GOT3 (cell line): ENCODE measurements around the gene C3orf20.

Experiments
- DNase-seq: peaks from one replicate; lab custom pipeline; 2025; ENCODE audit warnings: mixed read lengths; lab: John Stamatoyannopoulos, UW

Gene C3orf20

GRCh38 chr3:14674841-14675240, at the start of gene C3orf20:
C3orf20 (plus strand) TSS chr3:14675141; CDS start chr3:14682714, 7,573 bp downstream.
- no peak for DNase-seq

GRCh38 chr3:14625443-14625842, 49.5 kb upstream of the C3orf20 start:
- no peak for DNase-seq

GRCh38 chr3:14627815-14628214, 47.1 kb upstream of the C3orf20 start:
- DNase-seq, result no peak

GRCh38 chr3:14628406-14628805, 46.5 kb upstream of the C3orf20 start:
- no peak for DNase-seq

- DNase-seq, result no peak
These were observed 44.4 kb upstream of the C3orf20 start for GRCh38 chr3:14630404-14631100.

- DNase-seq, result no peak
These were observed 43.8 kb upstream of the C3orf20 start for GRCh38 chr3:14631101-14631497.

GRCh38 chr3:14631687-14632441, 43.1 kb upstream of the C3orf20 start:
- no peak for DNase-seq

- DNase-seq, result no peak
These were observed 42.5 kb upstream of the C3orf20 start for GRCh38 chr3:14632442-14632930.

GRCh38 chr3:14633417-14633816, 41.5 kb upstream of the C3orf20 start:
- no peak for DNase-seq

GRCh38 chr3:14633819-14634424, 41.0 kb upstream of the C3orf20 start:
- no peak for DNase-seq

GRCh38 chr3:14634763-14635400, 40.1 kb upstream of the C3orf20 start:
- no peak for DNase-seq

GRCh38 chr3:14636496-14637087, 38.3 kb upstream of the C3orf20 start:
- DNase-seq, result no peak

- DNase-seq, result no peak
These were observed 34.8 kb upstream of the C3orf20 start for GRCh38 chr3:14640157-14640562.

GRCh38 chr3:14640734-14641133, 34.2 kb upstream of the C3orf20 start:
- no peak for DNase-seq

- DNase-seq, result no peak
These were observed 33.6 kb upstream of the C3orf20 start for GRCh38 chr3:14641346-14641745.

GRCh38 chr3:14645453-14645852, 29.5 kb upstream of the C3orf20 start:
- DNase-seq, result no peak

- DNase-seq, result no peak
These were observed 28.8 kb upstream of the C3orf20 start for GRCh38 chr3:14646131-14646573.

GRCh38 chr3:14646589-14647413, 28.1 kb upstream of the C3orf20 start:
- no peak for DNase-seq

GRCh38 chr3:14647976-14648955, 26.7 kb upstream of the C3orf20 start:
- DNase-seq, result no peak

GRCh38 chr3:14649466-14649865, 25.5 kb upstream of the C3orf20 start:
- no peak for DNase-seq
